HEK293 (cell line): ENCODE results near the gene MOSPD3.

Experiments used
- CTCF ChIP-seq: fragments of 450-650 bp; formaldehyde crosslinking; IDR thresholded peaks from 2 replicates; pipeline ENCODE4 v1.5.1; 2016; ENCODE audit warnings: missing biosample characterization, missing genetic modification characterization
- OVOL3 ChIP-seq: fragments of 450-650 bp; formaldehyde crosslinking; IDR thresholded peaks from 2 replicates; pipeline ENCODE4 v1.5.1; 2016; ENCODE audit warnings: missing biosample characterization, missing genetic modification characterization
- PATZ1 ChIP-seq: fragments of 450-650 bp; formaldehyde crosslinking; IDR thresholded peaks from 2 replicates; pipeline ENCODE4 v1.5.1; 2016; ENCODE audit warnings: missing biosample characterization, missing genetic modification characterization
- ZBTB6 ChIP-seq: fragments of 450-650 bp; formaldehyde crosslinking; IDR thresholded peaks from 2 replicates; pipeline ENCODE4 v1.5.1; 2017; ENCODE audit warnings: missing biosample characterization, missing genetic modification characterization
- ZNF239 ChIP-seq: fragments of 450-650 bp; formaldehyde crosslinking; IDR thresholded peaks from 2 replicates; pipeline ENCODE4 v1.5.1; 2016; ENCODE audit warnings: missing biosample characterization, missing genetic modification characterization
- ZNF302 ChIP-seq: fragments of 450-650 bp; formaldehyde crosslinking; IDR thresholded peaks from 2 replicates; pipeline ENCODE4 v1.5.1; 2016; ENCODE audit warnings: missing biosample characterization, missing genetic modification characterization, low read depth
- ZNF596 ChIP-seq: fragments of 450-650 bp; IDR thresholded peaks from 2 replicates; pipeline ENCODE4 v1.5.0; 2018; ENCODE audit warnings: missing biosample characterization, mild to moderate bottlenecking, missing genetic modification characterization, moderate library complexity
- ZSCAN5A ChIP-seq: fragments of 450-650 bp; formaldehyde crosslinking; IDR thresholded peaks from 2 replicates; pipeline ENCODE4 v1.5.1; 2016; ENCODE audit warnings: missing biosample characterization, missing genetic modification characterization

- TF ChIP-seq ZNF302, result no peak
- TF ChIP-seq ZNF596 (tag by site-specific recombination), result no peak
- peak; percentile 73 for TF ChIP-seq PATZ1
- TF ChIP-seq CTCF, result no peak
- no peak for TF ChIP-seq ZSCAN5A (tag by site-specific recombination)
- no peak for TF ChIP-seq OVOL3 (tag by site-specific recombination)
- no peak for TF ChIP-seq ZNF239 (tag by site-specific recombination)
- no peak for TF ChIP-seq ZBTB6
Observed at GRCh38 chr7:100626530-100627237, 14.3 kb downstream of the MOSPD3 start.
